ENCODE data around the gene IFNA1.

DNA sequence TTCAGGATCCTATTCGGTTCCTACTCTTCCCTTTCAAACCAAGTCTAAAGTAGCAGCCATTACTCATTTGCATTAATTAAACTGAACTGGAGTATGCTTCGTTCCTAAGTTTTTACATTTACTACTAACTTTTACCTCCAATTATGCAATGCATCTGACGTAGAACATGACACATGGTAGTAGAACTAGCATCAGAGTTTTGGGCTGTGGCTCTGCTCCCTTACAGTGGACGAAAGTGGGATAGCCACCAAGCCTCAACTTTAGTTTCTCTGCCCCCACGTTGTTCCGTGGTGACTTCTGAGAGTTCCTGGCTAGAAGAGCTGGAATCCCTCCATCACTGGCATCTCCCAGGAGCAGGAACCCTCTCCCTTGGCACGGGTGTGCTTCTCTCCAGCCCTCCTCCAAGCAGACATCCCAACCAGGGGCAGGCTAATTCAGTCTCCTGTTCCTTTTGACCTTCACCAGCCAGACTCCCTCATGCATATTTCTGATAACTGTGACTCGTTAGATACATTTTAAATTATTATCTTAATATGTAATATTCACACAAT, 39.0 kb downstream of the IFNA1 start:
- no peak for TF ChIP-seq CTCF (IDR thresholded peaks at IDR 0.05)
- no peak for TF ChIP-seq POLR2A (IDR thresholded peaks at IDR 0.05)

All from esophagus squamous epithelium (tissue), 4 donors.